SU-DHL-6 (cell line): ENCODE results near the gene ARHGEF16.

Experiments
- H2AFZ ChIP-seq: fragments of 200-600 bp; sonication (generic); 2 replicates; pipeline ENCODE4 v1.6.1; 2014; ENCODE audit warnings: low read depth, mild to moderate bottlenecking, moderate library complexity, mixed read lengths, antibody characterized with exemption, low read length; ENCODE audit not compliant: severe bottlenecking
- H3F3A ChIP-seq: fragments of 200-600 bp; shearing (Covaris generic); 2 replicates; pipeline ENCODE4 v1.6.0; 2016; ENCODE audit warnings: antibody characterized with exemption, mild to moderate bottlenecking; ENCODE audit not compliant: insufficient read depth
- H3K27ac ChIP-seq: fragments of 200-600 bp; sonication (generic); 2 replicates; pipeline ENCODE4 v1.5.1; 2016; ENCODE audit warnings: low read depth, mild to moderate bottlenecking, low read length, moderate library complexity, mixed read lengths
- H3K27me3 ChIP-seq: fragments of 200-600 bp; sonication (generic), shearing (Covaris generic); 2 replicates; pipeline ENCODE4 v1.6.0; 2014; ENCODE audit warnings: mild to moderate bottlenecking, low read length
- H3K36me3 ChIP-seq: fragments of 200-600 bp; sonication (generic); 2 replicates; pipeline ENCODE4 v1.6.1; 2014; ENCODE audit warnings: mild to moderate bottlenecking, low read length, mixed read lengths
- H3K4me2 ChIP-seq: fragments of 300-600, 200-600 bp; shearing (Covaris generic), sonication (generic); 2 replicates; pipeline ENCODE4 v1.6.0; 2014; ENCODE audit warnings: low read length, low read depth, mild to moderate bottlenecking; ENCODE audit not compliant: poor library complexity, severe bottlenecking
- H3K4me3 ChIP-seq: fragments of 200-600 bp; sonication (generic); 2 replicates; pipeline ENCODE4 v1.5.1; 2014; ENCODE audit warnings: antibody characterized with exemption, low read length, mild to moderate bottlenecking, mixed read lengths; ENCODE audit not compliant: insufficient read depth, poor library complexity, severe bottlenecking
- H3K79me2 ChIP-seq: fragments of 200-600 bp; sonication (generic); 2 replicates; pipeline ENCODE4 v1.6.1; 2014; ENCODE audit warnings: mild to moderate bottlenecking, low read length, moderate library complexity; ENCODE audit not compliant: insufficient read depth
- H3K9ac ChIP-seq: fragments of 200-600 bp; sonication (generic); 2 replicates; pipeline ENCODE4 v1.7.0; 2014; ENCODE audit warnings: mild to moderate bottlenecking, low read length
- H3K9me2 ChIP-seq: fragments of 200-600 bp; sonication (generic); replicated peaks from 2 replicates; pipeline ENCODE4 v1.6.1; 2014; ENCODE audit warnings: low read length; ENCODE audit not compliant: insufficient read depth
- H3K9me3 ChIP-seq: fragments of 200-600 bp; sonication (generic); 2 replicates; pipeline ENCODE4 v1.6.1; 2014; ENCODE audit warnings: low read length, mixed read lengths; ENCODE audit not compliant: insufficient read depth
- H4K20me1 ChIP-seq: fragments of 200-600 bp; sonication (generic); 2 replicates; pipeline ENCODE4 v1.6.1; 2014; ENCODE audit warnings: low read depth, mild to moderate bottlenecking, antibody characterized with exemption, low read length, moderate library complexity, mixed read lengths
- EZH2phosphoT487 ChIP-seq: fragments of 200-600 bp; sonication (generic), shearing (Covaris generic); conservative IDR thresholded peaks from 2 replicates; pipeline ENCODE4 v1.6.1; 2018; ENCODE audit warnings: mild to moderate bottlenecking, antibody characterized with exemption, low read length, moderate library complexity, mixed read lengths
- TF ChIP-seq, protein P1 (sequence below): fragments of 200-600 bp; sonication (generic); IDR thresholded peaks from one replicate; pipeline ENCODE4 v1.5.1; 2017; ENCODE audit warnings: antibody characterized with exemption, mild to moderate bottlenecking, low read length, moderate library complexity; ENCODE audit not compliant: insufficient read depth, poor library complexity, severe bottlenecking

The ARHGEF16 gene

GRCh38 chr1:3495776-3496745 lies 41.6 kb downstream of the ARHGEF16 start:
- no peak overlapping the region for H3K4me2 ChIP-seq
- no peaks in the 10 kb centered on the region for H3K79me2 ChIP-seq
- no peak overlapping the region for H2AFZ ChIP-seq
- no peak overlapping the region for H3K4me3 ChIP-seq
- TF ChIP-seq, protein P1, sequence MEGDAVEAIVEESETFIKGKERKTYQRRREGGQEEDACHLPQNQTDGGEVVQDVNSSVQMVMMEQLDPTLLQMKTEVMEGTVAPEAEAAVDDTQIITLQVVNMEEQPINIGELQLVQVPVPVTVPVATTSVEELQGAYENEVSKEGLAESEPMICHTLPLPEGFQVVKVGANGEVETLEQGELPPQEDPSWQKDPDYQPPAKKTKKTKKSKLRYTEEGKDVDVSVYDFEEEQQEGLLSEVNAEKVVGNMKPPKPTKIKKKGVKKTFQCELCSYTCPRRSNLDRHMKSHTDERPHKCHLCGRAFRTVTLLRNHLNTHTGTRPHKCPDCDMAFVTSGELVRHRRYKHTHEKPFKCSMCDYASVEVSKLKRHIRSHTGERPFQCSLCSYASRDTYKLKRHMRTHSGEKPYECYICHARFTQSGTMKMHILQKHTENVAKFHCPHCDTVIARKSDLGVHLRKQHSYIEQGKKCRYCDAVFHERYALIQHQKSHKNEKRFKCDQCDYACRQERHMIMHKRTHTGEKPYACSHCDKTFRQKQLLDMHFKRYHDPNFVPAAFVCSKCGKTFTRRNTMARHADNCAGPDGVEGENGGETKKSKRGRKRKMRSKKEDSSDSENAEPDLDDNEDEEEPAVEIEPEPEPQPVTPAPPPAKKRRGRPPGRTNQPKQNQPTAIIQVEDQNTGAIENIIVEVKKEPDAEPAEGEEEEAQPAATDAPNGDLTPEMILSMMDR: no peak
- no peak for TF ChIP-seq EZH2phosphoT487
- no peaks in the 10 kb centered on the region for H3K27me3 ChIP-seq
- H3K9me2 ChIP-seq: no peaks in the 10 kb centered on the region
- H3K9ac ChIP-seq: no peak overlapping the region
- H3K27ac ChIP-seq: no peak overlapping the region
- H3F3A ChIP-seq: no peaks in the 10 kb centered on the region
- H3K36me3 ChIP-seq: no peaks in the 10 kb centered on the region
- H3K9me3 ChIP-seq: no peaks in the 10 kb centered on the region
- H4K20me1 ChIP-seq: no peaks in the 10 kb centered on the region

DNA sequence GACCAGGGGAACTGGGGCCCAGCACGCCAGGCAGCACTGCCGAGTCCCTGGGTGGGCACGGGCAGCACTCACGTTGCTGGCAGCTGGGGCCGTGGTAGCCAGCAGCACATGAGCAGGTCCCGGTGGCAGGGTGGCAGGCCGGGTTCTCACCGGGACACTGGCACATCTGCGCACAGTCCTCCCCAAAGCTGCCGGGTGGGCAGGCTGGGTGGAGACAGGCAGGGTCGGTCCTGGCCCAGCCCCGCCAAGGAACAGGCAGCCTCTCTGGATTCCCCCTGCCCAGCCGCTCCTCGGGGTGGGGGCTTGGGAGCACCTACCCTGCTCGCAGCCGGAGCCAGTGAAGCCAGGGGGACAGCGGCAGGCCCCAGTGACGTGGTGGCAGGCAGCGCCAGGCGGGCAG lies 42.5 kb downstream of the ARHGEF16 start:
- Histone ChIP-seq H2AFZ (no peak overlapping the region), H3K27me3 (no peaks in the 10 kb centered on the region), H3K9me3 (no peaks in the 10 kb centered on the region), H3K79me2 (no peaks in the 10 kb centered on the region), H3K9ac (no peak overlapping the region), H3K4me2 (no peak overlapping the region), H3K36me3 (no peaks in the 10 kb centered on the region), H4K20me1 (no peaks in the 10 kb centered on the region), H3F3A (no peaks in the 10 kb centered on the region), H3K9me2 (no peaks in the 10 kb centered on the region), H3K4me3 (no peak overlapping the region), H3K27ac (no peak overlapping the region)
- TF ChIP-seq, protein P1: no peak
- TF ChIP-seq EZH2phosphoT487: no peak

GRCh38 chr1:3497521-3497920 lies 43.1 kb downstream of the ARHGEF16 start:
- H4K20me1 ChIP-seq: no peaks in the 10 kb centered on the region
- H3K9me2 ChIP-seq: no peaks in the 10 kb centered on the region
- TF ChIP-seq EZH2phosphoT487: no peak
- TF ChIP-seq, protein P1: no peak
- no peaks in the 10 kb centered on the region for H3K36me3 ChIP-seq
- H3K9me3 ChIP-seq: no peaks in the 10 kb centered on the region
- no peaks in the 10 kb centered on the region for H3F3A ChIP-seq
- no peak overlapping the region for H3K4me2 ChIP-seq
- no peak overlapping the region for H3K9ac ChIP-seq
- no peaks in the 10 kb centered on the region for H3K27me3 ChIP-seq
- H2AFZ ChIP-seq: no peak overlapping the region
- H3K27ac ChIP-seq: no peak overlapping the region
- H3K4me3 ChIP-seq: no peak overlapping the region
- no peaks in the 10 kb centered on the region for H3K79me2 ChIP-seq
